HepG2 (cell line): ENCODE results near the gene CHCHD1. TPM values are rescaled to one million over a fixed set of nuclear protein-coding genes. Genes with fewer than 3 reads are reported as not detected.
A peak's percentile ranks its signal among the peaks of the same experiment; 100 is the strongest.

Experiments
- ELF3 ChIP-seq: IDR thresholded peaks from 2 replicates; pipeline ENCODE4 v1.6.1; 2016; ENCODE audit warnings: missing genetic modification reagents, missing compliant biosample characterization
- GATA4 ChIP-seq: sonication (generic); IDR thresholded peaks from 2 replicates; pipeline ENCODE4 v1.6.1; 2016; ENCODE audit warnings: antibody characterized with exemption, low read depth, borderline replicate concordance
- HNRNPL ChIP-seq: fragments of 200-400 bp; formaldehyde crosslinking; IDR thresholded peaks from 2 replicates; pipeline ENCODE4 v1.6.1; 2017; ENCODE audit warnings: mild to moderate bottlenecking, low read depth, low read length
- IRF2 ChIP-seq: IDR thresholded peaks from 2 replicates; pipeline ENCODE4 v1.6.1; 2018; ENCODE audit warnings: missing genetic modification reagents, missing compliant biosample characterization
- JDP2 ChIP-seq: sonication (generic); formaldehyde crosslinking; IDR thresholded peaks from 2 replicates; pipeline ENCODE4 v1.8.1; 2022; ENCODE audit warnings: missing genetic modification reagents, borderline replicate concordance
- KDM2A ChIP-seq: sonication (generic); formaldehyde crosslinking; IDR thresholded peaks from 2 replicates; pipeline ENCODE4 v1.4.0; 2020; ENCODE audit warnings: low read depth, missing genetic modification reagents, borderline replicate concordance
- KLF9 ChIP-seq: IDR thresholded peaks from 2 replicates; pipeline ENCODE4 v1.6.1; 2016; ENCODE audit warnings: low read depth
- PITX1 ChIP-seq: sonication (generic); formaldehyde crosslinking; IDR thresholded peaks from 2 replicates; pipeline ENCODE4 v1.5.1; 2020; ENCODE audit warnings: mild to moderate bottlenecking, missing genetic modification reagents
- REL ChIP-seq: sonication (generic); formaldehyde crosslinking; conservative IDR thresholded peaks from 2 replicates; pipeline ENCODE4 v1.8.0; 2022; ENCODE audit warnings: mild to moderate bottlenecking, missing genetic modification reagents, moderate library complexity
- TCF7L2 ChIP-seq: IDR thresholded peaks from 2 replicates; pipeline ENCODE4 v1.6.1; 2011; ENCODE audit warnings: mild to moderate bottlenecking, low read depth, low read length, moderate library complexity
- U2AF1 ChIP-seq: fragments of 200-400 bp; formaldehyde crosslinking; optimal IDR thresholded peaks from 2 replicates; pipeline ENCODE3; 2017; ENCODE audit warnings: mild to moderate bottlenecking, low read depth, low read length
- XRCC5 ChIP-seq: fragments of 200-400 bp; formaldehyde crosslinking; optimal IDR thresholded peaks from 2 replicates; pipeline ENCODE3; 2017; ENCODE audit warnings: mild to moderate bottlenecking, low read length
- ZBTB1 ChIP-seq: sonication (generic); formaldehyde crosslinking; IDR thresholded peaks from 2 replicates; pipeline ENCODE4 v1.4.0; 2020; ENCODE audit warnings: missing genetic modification reagents, borderline replicate concordance
- ZNF331 ChIP-seq: sonication (generic); formaldehyde crosslinking; IDR thresholded peaks from 2 replicates; pipeline ENCODE4 v1.4.0; 2020; ENCODE audit warnings: missing genetic modification reagents
- ZNF530 ChIP-seq: sonication (generic); formaldehyde crosslinking; IDR thresholded peaks from 2 replicates; pipeline ENCODE4 v1.5.0; 2020; ENCODE audit warnings: low read depth, mild to moderate bottlenecking, missing genetic modification reagents
- ZNF7 ChIP-seq: IDR thresholded peaks from 2 replicates; pipeline ENCODE4 v1.6.1; 2016; ENCODE audit warnings: missing biosample characterization, missing genetic modification reagents
- ZNF737 ChIP-seq: sonication (generic); formaldehyde crosslinking; IDR thresholded peaks from 2 replicates; pipeline ENCODE4 v1.5.0; 2020; ENCODE audit warnings: missing genetic modification reagents, mild to moderate bottlenecking, borderline replicate concordance
- ZNF790 ChIP-seq: sonication (generic); formaldehyde crosslinking; IDR thresholded peaks from 2 replicates; pipeline ENCODE4 v1.8.0; 2022; ENCODE audit warnings: missing genetic modification reagents, mild to moderate bottlenecking, borderline replicate concordance
- polyA plus RNA-seq, 8 experiments: library from polyadenylated mRNA; depleted of rRNA in 3 of 8; stranded (reverse) in 7 of 8; unstranded in 1 of 8; fragments of >200 nt; fragmentation: Illumina TruSeq in 4 of 8; extraction: Trizol in 4 of 8; gene quantifications; 2 replicates each; pipeline versions ENCODE4 v1.2.1 to v1.2.3, GENCODE V29; 2011 to 2016; ENCODE audit warnings: low read depth in 4 of 8, missing spikeins in 1 of 8, mixed read lengths in 1 of 8; ENCODE audit not compliant: insufficient read depth in 1 of 8
- total RNA-seq, 5 experiments: library from RNA; depleted of rRNA; stranded (reverse); fragments of >200 nt; fragmentation: Illumina TruSeq; extraction: Trizol; gene quantifications; 2 replicates each; pipeline ENCODE4 v1.2.3, GENCODE V29; 2016; ENCODE audit warnings: low read depth in 1 of 5
- TF ChIP-seq, protein P1 (sequence below): IDR thresholded peaks from 2 replicates; pipeline ENCODE4 v1.6.1; 2018; ENCODE audit warnings: missing genetic modification reagents
- TF ChIP-seq, protein P2 (sequence below): sonication (generic); formaldehyde crosslinking; IDR thresholded peaks from 2 replicates; pipeline ENCODE4 v1.4.0; 2020; ENCODE audit warnings: missing genetic modification reagents, borderline replicate concordance
- TF ChIP-seq, protein P3 (sequence below): IDR thresholded peaks from 2 replicates; pipeline ENCODE4 v1.6.1; 2016; ENCODE audit warnings: missing compliant biosample characterization, missing genetic modification reagents, borderline replicate concordance
- TF ChIP-seq, protein P4 (sequence below): sonication (generic); formaldehyde crosslinking; IDR thresholded peaks from 2 replicates; pipeline ENCODE4 v1.8.0; 2022; ENCODE audit warnings: mild to moderate bottlenecking, missing genetic modification reagents; ENCODE audit not compliant: insufficient replicate concordance

The CHCHD1 gene
- total and polyA plus RNA-seq, 2 of the 13 experiments (the other 11 are each of a cell fraction or from before 2014, with no cell fraction given): 36.9 to 71.2 TPM

DNA sequence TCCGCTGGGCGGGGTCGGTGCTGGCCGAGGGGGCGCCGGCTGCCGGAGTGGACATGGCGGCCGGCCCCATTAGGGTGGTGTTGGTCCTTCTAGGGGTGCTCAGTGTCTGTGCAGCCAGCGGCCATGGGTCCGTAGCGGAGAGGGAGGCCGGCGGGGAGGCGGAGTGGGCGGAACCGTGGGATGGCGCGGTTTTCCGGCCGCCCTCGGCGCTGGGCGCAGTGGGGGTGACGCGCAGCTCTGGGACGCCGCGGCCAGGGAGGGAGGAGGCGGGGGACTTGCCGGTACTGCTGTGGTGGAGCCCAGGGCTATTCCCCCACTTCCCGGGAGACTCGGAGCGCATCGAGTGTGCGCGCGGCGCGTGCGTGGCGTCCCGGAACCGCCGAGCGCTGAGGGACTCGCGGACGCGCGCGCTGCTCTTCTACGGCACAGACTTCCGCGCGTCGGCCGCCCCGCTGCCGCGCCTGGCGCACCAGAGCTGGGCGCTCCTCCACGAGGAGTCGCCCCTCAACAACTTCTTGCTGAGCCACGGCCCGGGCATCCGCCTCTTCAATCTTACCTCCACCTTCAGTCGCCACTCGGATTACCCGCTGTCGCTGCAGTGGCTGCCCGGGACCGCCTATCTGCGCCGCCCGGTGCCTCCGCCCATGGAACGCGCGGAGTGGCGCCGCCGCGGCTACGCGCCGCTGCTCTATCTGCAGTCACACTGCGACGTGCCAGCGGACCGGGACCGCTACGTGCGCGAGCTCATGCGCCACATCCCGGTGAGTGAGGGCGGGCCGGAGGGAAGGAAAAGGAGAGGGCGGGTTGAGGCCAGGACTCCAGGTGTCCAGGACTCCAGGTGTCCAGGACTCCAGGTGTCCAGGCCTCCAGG, 9.3 kb upstream of the CHCHD1 start (continued):
- no peak for TF ChIP-seq TCF7L2
- TF ChIP-seq, protein P1, sequence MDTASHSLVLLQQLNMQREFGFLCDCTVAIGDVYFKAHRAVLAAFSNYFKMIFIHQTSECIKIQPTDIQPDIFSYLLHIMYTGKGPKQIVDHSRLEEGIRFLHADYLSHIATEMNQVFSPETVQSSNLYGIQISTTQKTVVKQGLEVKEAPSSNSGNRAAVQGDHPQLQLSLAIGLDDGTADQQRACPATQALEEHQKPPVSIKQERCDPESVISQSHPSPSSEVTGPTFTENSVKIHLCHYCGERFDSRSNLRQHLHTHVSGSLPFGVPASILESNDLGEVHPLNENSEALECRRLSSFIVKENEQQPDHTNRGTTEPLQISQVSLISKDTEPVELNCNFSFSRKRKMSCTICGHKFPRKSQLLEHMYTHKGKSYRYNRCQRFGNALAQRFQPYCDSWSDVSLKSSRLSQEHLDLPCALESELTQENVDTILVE (CRISPR knock-in tag): no peak
- 0 out of 2 replicates have a peak, but pooled peaks have one; percentile 32 for TF ChIP-seq REL (CRISPR knock-in tag)
- no peak for TF ChIP-seq ZNF530 (CRISPR knock-in tag)
- TF ChIP-seq ZNF790 (CRISPR knock-in tag): no peak
- peak; percentile 46; the same call in 1 of the 2 replicates for TF ChIP-seq GATA4
- peak; percentile 5 for TF ChIP-seq XRCC5
- TF ChIP-seq U2AF1: no peak
- peak; percentile 11; the same call in 1 of the 2 replicates for TF ChIP-seq ELF3 (CRISPR knock-in tag)
- TF ChIP-seq IRF2 (CRISPR knock-in tag): peak; percentile 27; the same call in 1 of the 2 replicates
- TF ChIP-seq KLF9 (CRISPR knock-in tag): no peak
- TF ChIP-seq, protein P2, sequence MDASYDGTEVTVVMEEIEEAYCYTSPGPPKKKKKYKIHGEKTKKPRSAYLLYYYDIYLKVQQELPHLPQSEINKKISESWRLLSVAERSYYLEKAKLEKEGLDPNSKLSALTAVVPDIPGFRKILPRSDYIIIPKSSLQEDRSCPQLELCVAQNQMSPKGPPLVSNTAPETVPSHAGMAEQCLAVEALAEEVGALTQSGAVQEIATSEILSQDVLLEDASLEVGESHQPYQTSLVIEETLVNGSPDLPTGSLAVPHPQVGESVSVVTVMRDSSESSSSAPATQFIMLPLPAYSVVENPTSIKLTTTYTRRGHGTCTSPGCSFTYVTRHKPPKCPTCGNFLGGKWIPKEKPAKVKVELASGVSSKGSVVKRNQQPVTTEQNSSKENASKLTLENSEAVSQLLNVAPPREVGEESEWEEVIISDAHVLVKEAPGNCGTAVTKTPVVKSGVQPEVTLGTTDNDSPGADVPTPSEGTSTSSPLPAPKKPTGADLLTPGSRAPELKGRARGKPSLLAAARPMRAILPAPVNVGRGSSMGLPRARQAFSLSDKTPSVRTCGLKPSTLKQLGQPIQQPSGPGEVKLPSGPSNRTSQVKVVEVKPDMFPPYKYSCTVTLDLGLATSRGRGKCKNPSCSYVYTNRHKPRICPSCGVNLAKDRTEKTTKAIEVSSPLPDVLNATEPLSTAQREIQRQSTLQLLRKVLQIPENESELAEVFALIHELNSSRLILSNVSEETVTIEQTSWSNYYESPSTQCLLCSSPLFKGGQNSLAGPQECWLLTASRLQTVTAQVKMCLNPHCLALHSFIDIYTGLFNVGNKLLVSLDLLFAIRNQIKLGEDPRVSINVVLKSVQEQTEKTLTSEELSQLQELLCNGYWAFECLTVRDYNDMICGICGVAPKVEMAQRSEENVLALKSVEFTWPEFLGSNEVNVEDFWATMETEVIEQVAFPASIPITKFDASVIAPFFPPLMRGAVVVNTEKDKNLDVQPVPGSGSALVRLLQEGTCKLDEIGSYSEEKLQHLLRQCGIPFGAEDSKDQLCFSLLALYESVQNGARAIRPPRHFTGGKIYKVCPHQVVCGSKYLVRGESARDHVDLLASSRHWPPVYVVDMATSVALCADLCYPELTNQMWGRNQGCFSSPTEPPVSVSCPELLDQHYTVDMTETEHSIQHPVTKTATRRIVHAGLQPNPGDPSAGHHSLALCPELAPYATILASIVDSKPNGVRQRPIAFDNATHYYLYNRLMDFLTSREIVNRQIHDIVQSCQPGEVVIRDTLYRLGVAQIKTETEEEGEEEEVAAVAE: no peak
- TF ChIP-seq KDM2A (CRISPR knock-in tag): peak; percentile 95
- TF ChIP-seq, protein P3, sequence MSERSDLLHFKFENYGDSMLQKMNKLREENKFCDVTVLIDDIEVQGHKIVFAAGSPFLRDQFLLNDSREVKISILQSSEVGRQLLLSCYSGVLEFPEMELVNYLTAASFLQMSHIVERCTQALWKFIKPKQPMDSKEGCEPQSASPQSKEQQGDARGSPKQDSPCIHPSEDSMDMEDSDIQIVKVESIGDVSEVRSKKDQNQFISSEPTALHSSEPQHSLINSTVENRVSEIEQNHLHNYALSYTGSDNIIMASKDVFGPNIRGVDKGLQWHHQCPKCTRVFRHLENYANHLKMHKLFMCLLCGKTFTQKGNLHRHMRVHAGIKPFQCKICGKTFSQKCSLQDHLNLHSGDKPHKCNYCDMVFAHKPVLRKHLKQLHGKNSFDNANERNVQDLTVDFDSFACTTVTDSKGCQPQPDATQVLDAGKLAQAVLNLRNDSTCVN: no peak
- no peak for TF ChIP-seq ZNF331 (CRISPR knock-in tag)
- TF ChIP-seq HNRNPL: no peak
- TF ChIP-seq ZBTB1: no peak
- TF ChIP-seq JDP2 (CRISPR knock-in tag): no peak; the same call in 1 of the 2 replicates
- TF ChIP-seq PITX1 (CRISPR knock-in tag): 0 out of 2 replicates have a peak, but pooled peaks have one; percentile 7
- TF ChIP-seq ZNF7 (CRISPR knock-in tag): no peak
- TF ChIP-seq ZNF737 (CRISPR knock-in tag): no peak
- TF ChIP-seq, protein P4, sequence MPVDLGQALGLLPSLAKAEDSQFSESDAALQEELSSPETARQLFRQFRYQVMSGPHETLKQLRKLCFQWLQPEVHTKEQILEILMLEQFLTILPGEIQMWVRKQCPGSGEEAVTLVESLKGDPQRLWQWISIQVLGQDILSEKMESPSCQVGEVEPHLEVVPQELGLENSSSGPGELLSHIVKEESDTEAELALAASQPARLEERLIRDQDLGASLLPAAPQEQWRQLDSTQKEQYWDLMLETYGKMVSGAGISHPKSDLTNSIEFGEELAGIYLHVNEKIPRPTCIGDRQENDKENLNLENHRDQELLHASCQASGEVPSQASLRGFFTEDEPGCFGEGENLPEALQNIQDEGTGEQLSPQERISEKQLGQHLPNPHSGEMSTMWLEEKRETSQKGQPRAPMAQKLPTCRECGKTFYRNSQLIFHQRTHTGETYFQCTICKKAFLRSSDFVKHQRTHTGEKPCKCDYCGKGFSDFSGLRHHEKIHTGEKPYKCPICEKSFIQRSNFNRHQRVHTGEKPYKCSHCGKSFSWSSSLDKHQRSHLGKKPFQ (CRISPR knock-in tag): peak; percentile 68
